Activated gamma-delta T cell treated with Interleukin-2 at 50 U/mL for 16 hours (primary cell): Measurements from ENCODE around the gene GLT1D1.

Experiments used
- DNase-seq: peaks from one replicate; pipeline ENCODE4 v3.0.0-alpha.2; 2020

GLT1D1 gene

DNA sequence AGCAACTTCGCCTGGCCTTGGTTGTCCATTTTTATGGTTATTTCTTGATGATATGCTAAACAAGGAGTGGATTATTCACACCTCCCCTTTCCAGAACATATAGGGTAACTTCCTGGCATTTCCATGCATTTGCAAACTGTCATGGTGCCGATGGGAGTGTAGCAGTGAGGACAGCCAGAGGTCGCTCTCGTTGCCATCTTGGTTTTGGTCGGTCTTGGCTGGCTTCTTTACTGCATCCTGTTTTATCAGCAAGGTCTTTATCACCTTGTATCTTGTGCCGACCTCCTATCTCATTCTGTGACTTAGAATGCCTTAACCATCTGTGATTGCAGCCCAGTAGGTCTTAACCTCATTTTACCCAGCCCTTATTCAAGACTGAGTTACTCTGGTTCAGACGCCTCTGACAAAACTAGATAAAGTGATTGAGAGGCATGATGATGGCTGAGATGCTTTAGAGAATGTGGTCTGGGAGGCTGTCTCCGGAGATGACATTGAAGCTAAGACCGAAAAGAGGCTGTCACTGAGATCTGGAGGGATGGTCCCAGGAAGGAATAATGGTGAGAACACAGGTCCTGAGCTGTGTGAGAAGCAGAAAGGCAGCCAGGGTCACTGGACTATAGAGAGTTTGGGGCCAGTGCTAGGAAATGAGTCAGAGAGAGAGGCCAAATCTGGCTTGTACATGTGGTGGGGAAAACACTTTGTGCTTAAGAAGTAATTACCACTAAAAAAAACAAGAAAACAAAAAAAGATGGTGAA lies 2.9 kb downstream of the GLT1D1 start:
- no peak for DNase-seq

DNA sequence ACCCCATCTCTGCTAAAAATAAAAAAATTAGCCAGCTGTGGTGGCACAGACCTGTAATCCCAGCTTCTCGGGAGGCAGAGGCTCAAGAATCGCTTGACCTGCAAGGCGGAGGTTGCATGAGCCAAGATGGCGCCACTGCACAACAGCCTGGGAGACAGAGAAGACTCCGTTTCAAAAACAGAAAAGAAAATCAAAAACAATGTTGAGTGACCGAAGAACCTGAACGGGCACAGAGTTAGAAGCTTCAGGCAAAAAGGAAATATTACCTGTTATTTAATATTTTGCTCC lies 3.5 kb downstream of the GLT1D1 start:
- no peak for DNase-seq

DNA sequence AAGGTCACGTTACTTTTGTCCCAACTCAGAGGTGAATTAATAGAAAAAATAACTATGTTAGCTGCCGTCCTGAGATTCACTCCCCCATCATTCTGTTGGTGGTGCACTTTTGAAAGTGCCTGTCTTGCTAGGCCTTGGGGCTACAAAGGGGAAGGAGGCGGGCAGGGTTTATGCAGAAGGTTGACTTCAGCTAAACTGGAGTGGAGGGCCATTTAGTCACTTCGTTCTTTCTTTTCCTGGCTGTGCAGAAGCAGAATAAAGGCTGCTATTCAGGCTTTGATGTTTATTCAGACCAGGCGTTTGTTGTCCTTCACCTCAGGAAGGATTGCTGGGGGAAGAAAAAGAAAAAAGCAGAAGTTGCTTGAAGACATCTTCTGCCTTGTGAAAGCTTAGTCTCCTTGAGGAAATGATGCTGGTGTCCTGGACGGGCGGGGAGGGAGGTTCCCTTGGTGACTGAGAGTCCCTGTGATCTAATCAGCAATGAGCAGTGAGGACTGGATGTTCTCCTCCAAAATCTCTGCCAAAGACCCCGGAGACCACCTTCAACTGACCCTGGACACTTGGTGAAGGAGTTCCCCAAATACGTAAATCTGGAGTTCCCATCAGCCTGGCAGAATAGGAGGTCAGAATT lies 4.0 kb downstream of the GLT1D1 start:
- DNase-seq = no peak

DNA sequence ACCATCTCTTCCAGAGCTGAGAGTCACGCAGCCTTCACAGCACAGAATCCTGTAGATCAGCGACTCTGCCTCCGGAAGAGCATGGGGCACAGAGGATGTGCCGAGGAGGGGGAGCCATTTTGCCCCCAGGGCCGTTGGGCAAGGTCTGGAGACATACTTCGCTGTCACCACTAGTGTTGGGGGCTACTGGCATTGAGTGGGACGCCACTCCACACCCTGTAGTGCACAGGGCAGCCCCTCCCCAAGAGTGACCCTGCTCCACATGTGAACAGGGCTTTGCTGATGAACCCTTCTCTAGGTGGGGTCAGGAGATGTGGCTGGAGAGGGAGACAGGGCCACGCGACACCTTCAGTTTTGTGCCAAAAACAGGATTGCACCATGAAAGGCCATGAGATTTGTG lies 6.0 kb downstream of the GLT1D1 start:
- no peak for DNase-seq

DNA sequence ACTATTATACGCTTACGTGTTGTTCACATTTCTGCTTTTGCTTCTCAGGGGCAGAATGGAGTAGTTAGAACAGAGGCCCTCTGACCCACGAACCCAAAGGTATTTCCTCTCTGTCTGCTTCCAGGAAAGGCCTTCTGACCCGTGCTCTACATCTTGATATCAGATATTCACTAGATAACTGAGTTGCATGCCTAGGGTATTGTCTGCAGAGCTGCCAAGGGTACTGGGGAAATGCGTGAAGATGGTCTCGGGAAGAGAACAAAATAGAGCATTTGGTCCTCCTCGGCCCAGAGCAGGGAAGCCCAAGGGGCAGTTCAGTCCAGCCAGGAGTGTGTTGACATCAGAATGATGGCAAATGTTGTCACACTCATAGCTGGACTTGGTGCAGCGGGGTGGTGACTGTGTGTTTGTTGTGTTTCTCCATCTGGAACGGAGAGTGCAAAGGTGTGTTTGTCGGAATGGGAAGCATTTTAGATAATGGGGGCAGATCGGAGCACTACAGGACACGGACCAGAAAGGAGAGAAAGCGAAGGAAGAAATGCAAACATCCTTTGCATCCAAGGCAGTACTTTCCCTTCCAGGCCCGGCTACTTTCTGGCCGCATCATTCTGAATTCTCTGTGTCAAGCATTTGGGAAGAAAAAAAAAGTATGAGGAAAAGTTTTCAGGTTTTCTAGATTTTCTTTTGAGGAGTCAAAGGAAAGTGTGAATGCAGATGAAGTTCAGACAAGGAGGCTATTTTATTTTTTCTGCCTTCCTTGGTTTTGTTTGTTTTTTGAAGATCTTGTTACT lies 8.1 kb downstream of the GLT1D1 start:
- DNase-seq = no peak

DNA sequence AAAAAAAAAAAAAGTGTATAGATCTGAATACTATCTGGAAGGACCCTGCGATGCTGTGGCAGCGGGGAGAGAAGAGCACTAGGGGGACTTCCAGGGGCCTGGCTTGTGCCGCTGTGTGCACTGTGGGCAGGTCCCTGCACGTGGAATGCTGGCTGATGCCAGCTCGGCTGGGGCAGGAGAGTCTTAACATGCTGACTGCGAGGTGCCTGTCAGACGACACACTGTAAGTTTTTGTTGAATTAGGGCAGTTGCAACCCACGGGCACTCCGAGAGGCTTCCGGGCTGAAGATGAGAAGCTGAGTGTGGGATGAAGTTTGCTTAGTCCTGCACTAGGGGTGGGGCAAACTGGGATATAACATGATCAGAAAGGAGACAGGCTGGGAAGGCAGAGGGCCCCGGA lies 10.7 kb downstream of the GLT1D1 start:
- no peak for DNase-seq

DNA sequence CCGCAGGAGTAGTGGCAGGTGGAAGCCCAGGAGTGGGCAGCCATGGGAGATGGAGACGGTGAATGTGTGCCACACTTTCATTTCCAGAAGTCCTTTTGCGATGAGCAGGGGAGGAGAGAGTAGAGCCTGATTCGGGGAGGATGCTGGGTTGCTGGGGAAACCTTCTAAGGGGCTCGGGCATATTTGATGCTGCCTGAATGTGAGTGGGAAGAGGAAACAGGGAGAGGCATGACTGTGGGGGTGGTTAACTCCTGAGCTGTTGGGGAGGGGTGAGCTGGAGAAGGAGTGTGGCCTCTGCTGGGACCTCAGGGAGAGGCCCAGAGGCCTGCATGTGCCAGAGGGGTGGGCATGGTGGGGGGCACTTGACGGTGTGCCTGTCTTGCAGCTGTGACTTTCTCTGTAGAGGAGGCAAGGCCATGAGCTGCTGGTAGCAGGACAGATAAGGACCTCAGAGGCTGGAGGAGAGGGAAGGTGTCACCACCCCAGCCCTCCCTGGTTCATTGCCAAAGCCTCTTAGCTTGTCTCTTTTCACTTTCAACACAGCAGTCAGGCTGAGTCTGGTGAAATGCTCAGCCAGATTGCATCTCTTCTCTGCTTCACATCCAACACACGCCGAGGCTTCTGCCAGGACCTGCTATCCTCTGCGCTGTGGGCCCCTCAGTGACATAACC lies 11.4 kb downstream of the GLT1D1 start:
- DNase-seq = no peak

DNA sequence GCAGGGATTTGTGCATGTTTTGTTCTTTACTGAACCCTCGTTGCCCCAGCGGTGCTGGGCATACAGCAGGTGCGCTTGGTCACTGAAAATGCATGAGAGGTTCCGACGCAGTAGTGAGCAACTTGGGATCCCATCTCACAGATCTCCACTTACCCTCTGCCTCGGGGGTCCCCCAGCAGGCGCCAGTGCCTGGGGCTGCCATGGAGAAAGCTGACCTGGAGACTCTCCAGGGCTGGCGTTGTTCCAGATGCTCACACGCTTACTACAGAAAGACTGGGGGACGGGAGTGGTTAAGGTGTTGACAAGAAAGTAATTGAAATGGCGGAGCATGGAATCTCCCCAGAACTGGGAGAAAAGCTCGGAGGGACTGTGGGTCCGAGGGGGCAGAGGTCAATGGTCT lies 14.2 kb downstream of the GLT1D1 start:
- DNase-seq = no peak

DNA sequence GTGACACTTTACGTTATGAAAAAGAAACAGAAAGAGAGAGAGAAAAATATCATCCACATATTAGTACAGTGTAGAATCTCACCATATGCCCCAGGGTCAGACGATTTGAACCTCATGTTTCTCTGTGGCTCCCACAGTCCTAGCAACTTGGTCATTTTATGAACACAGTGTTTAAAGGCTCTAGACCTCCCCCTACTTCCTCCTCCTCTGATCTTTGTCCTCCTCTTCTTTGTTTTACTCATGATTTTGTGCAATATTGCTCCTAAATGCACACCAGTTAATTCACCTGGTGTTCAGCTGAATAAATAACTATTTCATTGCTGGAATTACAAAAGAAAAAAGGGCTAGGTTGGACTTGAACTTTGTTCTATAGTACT lies 18.2 kb downstream of the GLT1D1 start:
- DNase-seq = no peak

DNA sequence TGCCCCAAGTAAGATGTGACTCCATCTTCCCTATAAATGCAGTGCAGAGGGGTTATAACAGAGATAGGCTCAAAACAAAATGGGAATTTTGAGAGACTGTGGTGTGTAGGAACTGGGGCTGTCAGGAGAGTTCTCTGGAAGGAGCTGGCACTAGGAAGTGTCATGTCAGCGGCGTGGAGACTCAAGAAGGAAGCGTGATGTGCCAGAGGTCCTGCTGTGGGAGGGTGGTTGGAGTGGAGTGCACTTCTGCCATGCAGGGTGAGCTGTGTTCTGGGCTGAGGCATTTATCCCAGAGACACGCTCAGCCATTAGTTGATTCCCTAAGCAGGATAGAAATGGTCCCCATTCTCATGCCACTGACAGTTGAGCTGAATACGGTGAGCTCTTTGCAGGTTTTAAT lies 19.0 kb downstream of the GLT1D1 start:
- no peak for DNase-seq

DNA sequence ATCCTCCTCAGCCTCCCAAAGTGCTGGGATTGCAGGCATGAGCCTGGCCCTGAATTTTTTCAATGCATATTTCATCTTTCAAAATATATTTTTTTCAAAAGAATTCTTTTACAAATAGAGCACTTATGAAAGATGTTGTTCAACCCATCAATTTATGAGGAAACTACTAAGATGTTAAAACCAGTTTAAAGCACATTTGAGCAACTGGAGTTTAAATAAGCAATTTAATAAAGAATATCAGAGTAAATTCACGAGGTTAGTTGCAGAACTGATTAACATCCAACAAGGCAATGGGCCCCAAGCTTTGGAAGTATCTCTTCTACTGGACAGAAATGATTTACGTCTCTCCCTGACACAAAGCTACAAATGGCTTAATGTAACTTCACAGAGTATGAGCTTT lies 23.3 kb downstream of the GLT1D1 start:
- no peak for DNase-seq

DNA sequence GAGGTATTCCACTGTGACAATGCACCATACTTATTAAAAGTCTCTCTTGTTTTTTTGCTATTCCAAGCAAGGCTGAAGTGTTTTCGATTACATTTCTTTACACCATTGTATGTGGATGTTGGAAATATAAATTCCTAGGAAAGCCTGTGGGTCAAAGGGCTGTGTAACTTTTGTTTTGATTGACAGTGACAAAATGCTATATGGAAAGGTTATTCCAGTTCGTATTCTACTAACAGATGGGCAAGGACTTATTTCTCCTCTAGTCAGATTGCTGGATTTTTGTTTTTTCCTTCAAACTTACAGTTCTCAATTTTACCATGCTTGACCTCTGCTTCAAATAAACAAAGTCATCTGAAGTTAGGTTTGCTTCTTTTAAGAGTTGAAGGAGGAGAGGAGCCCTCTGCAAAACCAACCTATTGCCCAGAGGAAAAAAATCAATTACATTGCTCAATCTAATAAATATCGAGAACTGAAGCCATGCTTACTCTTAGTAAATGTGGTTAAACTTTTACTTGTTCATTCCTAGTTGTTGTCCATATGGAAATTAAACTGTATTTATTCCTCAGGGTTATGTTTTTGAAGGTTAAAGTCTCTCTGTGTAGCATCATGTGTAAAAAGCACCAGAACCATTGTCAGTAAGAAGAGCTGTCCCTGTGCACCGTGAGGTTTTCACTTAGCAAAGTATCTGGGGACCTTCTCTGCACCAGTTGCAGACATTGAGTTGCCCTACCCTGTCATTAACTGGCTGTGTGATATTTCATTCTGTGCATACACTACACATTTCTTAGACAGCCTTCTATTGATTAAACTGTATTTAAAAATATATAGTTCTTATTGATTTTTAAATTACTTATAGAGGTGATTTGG lies 26.9 kb downstream of the GLT1D1 start:
- no peak for DNase-seq

DNA sequence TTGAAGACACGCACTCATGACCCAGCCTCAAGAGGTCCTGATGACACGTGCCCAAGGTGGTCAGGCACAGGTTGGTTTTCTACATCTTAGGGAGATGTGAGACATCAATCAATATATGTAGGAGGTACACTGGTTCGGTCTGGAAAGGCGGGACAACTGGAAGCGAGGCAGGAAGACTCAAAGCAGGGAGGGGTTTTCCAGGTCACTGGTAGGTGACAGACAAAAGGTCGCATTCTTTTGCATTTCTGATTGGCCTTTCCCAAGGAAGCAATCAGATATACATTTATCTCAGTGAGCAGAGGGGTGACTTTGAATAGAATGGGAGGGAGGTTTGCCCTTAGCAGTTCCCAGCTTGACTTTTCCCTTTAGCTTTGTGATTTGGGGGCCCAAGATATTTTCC lies 38.6 kb downstream of the GLT1D1 start:
- no peak for DNase-seq

DNA sequence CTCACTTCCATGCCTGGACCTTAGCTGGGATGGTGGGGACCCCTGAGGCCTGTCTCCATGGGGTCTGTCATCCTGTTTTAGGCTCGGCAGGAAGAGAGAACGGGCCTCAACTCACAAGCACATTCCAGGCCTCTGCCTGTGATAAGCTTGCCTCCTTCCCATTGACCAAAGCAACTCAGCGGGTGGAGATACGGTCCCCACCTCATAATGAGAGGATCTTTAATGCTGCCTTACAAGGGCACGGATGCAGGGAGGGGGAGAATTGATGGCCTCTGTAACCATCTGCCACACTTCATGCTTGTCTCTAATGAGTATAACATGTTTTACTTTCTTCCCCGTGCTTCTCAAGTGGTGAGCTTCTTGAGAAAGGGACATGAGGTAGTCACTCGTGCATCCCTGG lies 50.0 kb downstream of the GLT1D1 start:
- no peak for DNase-seq

DNA sequence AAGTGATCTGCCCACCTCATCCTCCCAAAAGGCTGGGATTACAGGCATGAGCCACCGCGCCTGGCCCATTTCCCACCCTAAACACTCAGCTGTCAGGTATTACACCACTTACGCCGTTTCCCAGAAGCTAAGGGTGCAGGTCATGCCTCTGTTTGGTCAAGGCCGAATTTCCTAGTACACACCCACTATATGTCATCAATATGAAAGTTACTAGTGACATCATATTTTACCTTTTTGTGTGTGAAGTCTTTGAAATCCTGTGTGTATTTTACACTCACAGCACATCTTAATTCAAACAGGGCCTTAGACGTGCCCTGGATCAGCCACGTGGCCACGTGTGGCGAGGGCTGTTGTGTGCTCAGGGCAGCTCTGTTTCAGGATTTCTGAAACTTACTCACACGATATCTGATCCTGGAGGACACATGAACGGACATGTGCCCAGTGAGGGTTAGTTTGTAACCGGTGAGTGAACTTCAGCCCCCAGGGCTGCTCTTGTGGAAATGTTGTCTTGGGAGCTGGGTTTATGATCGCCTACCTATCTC lies 51.8 kb downstream of the GLT1D1 start:
- no peak for DNase-seq

DNA sequence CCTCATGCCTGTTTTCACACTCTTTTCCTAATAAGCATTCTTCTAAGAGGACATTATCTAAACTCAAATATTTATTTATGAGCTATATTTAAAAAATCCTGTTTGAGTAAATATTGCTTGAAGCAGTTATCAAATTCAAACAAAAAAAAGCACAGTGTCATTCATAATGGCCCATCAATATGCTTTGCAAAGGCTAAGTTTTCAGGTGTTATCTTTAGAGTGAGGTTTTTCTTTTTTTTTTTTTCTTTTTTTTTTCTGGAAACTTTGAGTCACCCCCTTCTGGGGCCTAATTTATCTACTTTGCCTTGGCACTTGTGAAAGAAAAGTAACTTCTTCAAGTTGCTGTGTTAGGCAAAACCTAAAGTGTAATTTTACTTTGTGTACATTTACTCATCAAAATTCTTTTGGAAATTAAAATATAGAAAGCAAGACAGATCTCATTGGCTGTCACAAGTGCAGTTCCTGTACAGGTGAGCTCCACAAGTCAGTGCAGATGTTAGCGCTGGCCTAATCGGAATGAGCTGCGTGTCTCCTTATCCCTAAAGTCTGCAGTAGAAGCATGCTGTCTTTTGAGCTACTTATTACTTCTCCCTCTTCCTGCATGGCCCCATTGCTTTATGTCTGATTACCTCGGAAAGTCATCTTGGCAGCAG lies 53.3 kb downstream of the GLT1D1 start:
- no peak for DNase-seq

DNA sequence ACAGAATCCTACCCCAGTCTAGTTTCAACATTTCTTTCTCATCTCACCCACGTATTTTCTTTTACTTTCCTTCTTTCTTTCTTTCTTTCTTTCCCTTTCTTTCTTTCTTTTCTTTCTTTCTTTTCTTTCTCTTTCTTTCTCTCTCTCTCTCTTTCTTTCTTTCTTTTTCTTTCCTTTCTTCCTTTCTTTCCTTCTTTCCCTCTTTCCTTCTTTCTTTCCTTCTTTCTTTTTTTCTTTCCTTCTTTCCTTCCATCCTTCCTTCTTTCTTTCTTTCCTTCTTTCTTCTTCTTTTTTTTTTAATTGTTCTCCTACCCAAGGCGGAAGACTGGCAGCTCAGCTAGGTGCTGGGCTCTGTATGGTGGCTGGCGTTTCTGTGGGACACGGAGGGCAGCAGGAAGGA lies 55.0 kb downstream of the GLT1D1 start:
- no peak for DNase-seq

DNA sequence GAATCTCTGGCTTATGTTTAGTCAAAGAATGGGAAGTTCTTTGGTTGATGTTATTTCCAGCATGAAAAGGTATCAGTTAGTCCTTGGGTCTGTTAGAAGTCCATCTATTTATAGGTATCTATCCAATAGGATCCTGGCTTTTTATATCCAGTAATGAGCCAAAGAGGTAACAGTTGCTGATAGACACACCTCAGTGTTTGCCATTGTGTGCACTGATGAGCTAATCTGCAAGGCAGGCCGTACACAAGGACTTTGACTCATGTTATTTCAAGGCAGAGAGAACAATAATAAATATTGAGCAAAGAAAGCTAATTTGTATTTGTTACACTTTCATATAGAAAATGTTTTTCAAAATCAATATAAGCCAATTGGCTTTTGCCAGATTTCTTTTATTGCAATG lies 56.4 kb downstream of the GLT1D1 start:
- DNase-seq = no peak

DNA sequence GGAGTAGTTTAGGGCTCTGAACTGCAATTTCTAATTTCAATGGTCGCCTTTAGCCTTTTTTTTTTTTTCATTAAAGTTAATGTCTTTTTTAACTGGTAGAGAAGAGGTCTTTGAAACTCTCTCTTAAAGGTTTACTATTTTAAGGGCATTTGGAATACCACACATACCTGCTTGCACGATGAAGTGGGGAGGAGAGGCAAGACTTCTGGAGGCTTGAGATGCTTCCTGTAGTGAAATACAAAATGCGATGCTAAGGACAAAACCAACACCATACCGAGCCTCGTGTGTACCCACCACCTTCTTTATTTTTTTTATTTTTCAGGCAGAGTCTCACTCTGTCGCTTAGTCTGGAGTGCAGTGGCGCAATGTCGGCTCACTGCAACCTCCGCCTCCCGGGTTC lies 57.4 kb downstream of the GLT1D1 start:
- no peak for DNase-seq

DNA sequence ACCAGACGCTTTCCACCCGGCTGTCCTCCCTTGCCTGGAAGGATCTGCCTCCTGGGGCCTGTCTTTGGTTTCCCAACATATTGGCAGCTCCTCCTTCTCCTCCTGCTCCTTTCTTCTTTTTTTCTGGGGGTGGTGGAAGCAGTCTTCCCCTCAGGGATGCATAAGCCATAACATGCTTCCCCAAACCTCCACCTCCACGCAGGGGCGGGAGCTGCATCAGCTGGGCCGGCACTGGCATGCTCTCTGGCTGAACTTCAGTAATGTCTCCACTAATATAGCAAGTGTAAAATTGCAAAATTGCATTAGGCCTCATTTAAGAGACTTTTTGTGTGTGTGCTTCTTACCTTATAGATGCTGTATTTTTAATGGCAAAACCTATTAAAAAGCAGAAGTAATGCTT lies 58.6 kb downstream of the GLT1D1 start:
- DNase-seq = no peak

DNA sequence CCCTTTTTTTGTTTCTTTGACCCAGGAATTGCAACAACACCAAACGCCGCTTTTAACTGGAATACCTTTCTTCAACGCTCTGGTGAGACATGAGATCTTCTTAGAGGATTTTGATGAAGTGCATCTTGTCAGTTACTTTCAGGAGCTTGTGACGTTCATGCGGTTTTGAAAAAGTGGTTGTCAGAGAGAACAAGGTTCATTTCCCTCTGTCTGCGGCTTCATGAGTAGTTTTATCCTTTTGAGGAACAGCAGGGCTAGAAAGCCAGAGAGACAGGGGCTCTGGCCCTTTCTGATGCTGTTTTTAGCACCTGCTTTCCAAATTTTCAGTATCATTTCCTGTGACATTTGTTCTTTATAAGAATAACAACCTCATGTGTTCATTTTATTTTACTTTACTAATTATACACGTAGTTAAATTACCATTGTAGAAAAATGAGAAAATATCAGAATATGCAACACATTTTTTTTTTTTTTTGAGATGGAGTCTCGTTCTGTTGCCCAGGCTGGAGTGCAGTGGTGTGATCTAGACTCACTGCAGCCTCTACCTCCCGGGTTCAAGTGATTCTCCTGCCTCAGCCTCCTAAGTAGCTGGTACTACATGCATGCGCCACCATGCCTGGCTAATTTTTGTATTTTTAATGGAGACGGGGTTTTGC lies 61.8 kb downstream of the GLT1D1 start:
- DNase-seq = peak; percentile 12

DNA sequence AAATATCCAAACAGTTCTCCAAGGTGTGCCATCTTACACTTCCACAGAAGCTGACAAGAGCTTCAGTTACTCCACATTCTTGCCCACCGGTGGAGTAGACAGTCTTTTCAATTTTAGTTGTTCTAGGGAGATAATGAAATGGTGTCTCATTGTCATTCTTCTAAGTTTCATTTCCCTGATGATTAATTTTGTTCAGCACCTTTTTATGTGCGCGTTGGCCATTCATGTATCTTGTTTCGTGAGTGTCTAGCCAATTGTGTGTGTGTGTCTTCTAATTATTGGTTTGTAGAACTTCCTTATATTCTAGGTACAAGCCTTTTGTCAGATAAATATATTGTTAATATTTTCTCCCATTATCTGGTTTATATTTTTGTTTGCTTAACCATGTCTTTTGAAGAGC lies 63.1 kb downstream of the GLT1D1 start:
- no peak for DNase-seq
